Astrocyte (in vitro differentiated cells and primary cell): ENCODE measurements around the gene IMMP2L.

Source experiments
- CTCF ChIP-seq: IDR thresholded peaks from 2 replicates; pipeline ENCODE4 v1.5.1; 2011; ENCODE audit warnings: low read depth, mild to moderate bottlenecking, inconsistent platforms, low read length, moderate library complexity; ENCODE audit not compliant: insufficient read depth
- EZH2 ChIP-seq: IDR thresholded peaks from 2 replicates; pipeline ENCODE4 v1.6.1; 2012; ENCODE audit warnings: mild to moderate bottlenecking, low read length, inconsistent platforms; ENCODE audit not compliant: insufficient read depth

- TF ChIP-seq CTCF: no peak
- no peak for TF ChIP-seq EZH2
These were observed 53.0 kb downstream of the IMMP2L start for GRCh38 chr7:111509288-111509687.
